ENCODE measurements around the gene MINDY2.
"Not testable (repeated sequence)": the region's sequence is repeated elsewhere in the genome, so short reads cannot be mapped to it uniquely, and the experiment has no call there.

MINDY2 gene

GRCh38 chr15:58805095-58805494, 34.0 kb downstream of the MINDY2 start:
- DNase-seq, result no peak
- no CpG with 5 or more reads among the region's 1 CpG for WGBS (ENCODE audit: insufficient coverage)

GRCh38 chr15:58823267-58823666, 52.2 kb downstream of the MINDY2 start:
- H3K27ac ChIP-seq (ENCODE audit: insufficient read depth in 1 of 2, low read depth in 1 of 2, low read length in 2 of 2, poor library complexity in 1 of 2, severe bottlenecking in 2 of 2); H3K27me3 ChIP-seq (replicated peaks in 2 of 5; ENCODE audit: control insufficient read depth in 4 of 5, insufficient read depth in 5 of 5, low read length in 4 of 5); H3K4me1 ChIP-seq (ENCODE audit: control extremely low read depth in 1 of 4, control insufficient read depth in 4 of 4, insufficient read depth in 4 of 4, low read length in 3 of 4); H3K9me3 ChIP-seq (ENCODE audit: control extremely low read depth in 1 of 5, control insufficient read depth in 4 of 5, insufficient read depth in 2 of 5, low read depth in 1 of 5, low read length in 4 of 5); DNase-seq; CTCF ChIA-PET; H3K36me3 ChIP-seq (ENCODE audit: control insufficient read depth in 4 of 4, insufficient read depth in 4 of 4, low read length in 3 of 4); POLR2A ChIA-PET; H3K4me3 ChIP-seq (ENCODE audit: control insufficient read depth in 1 of 7, extremely low read depth in 1 of 7, insufficient read depth in 4 of 7, low read depth in 2 of 7, low read length in 6 of 7): not testable (repeated sequence)
- 100% methylated on average over 2 of the region's 2 CpGs for WGBS (ENCODE audit: insufficient coverage)

More at GRCh38 chr15:58805095-58805494, 34.0 kb downstream of the MINDY2 start:
- ChIA-PET POLR2A (interaction anchor here (0.6 kb wide), 1 partner anchor 57 kb away, joined by 4 read pairs; no protein-coding TSS in a partner anchor), CTCF (no interaction called here)
- Histone ChIP-seq H3K27ac (ENCODE audit: insufficient read depth in 1 of 2, low read depth in 1 of 2, low read length in 2 of 2, poor library complexity in 1 of 2, severe bottlenecking in 2 of 2) (no peak overlapping the region), H3K36me3 (ENCODE audit: control insufficient read depth in 4 of 4, insufficient read depth in 4 of 4, low read length in 3 of 4) (no peaks in the 10 kb centered on the region), H3K27me3 (replicated peaks in 2 of 5; ENCODE audit: control insufficient read depth in 4 of 5, insufficient read depth in 5 of 5, low read length in 4 of 5) (no peaks in the 10 kb centered on the region), H3K9me3 (ENCODE audit: control extremely low read depth in 1 of 5, control insufficient read depth in 4 of 5, insufficient read depth in 2 of 5, low read depth in 1 of 5, low read length in 4 of 5) (no peaks in the 10 kb centered on the region), H3K4me3 (ENCODE audit: control insufficient read depth in 1 of 7, extremely low read depth in 1 of 7, insufficient read depth in 4 of 7, low read depth in 2 of 7, low read length in 6 of 7) (no peak overlapping the region), H3K4me1 (ENCODE audit: control extremely low read depth in 1 of 4, control insufficient read depth in 4 of 4, insufficient read depth in 4 of 4, low read length in 3 of 4) (no peaks in the 10 kb centered on the region)

GRCh38 chr15:58830556-58830955, 59.5 kb downstream of the MINDY2 start:
- CTCF ChIA-PET, result interaction anchor here (0.6 to 1.4 kb wide), 2 partner anchors 9 to 59 kb away, joined by 3 to 4 read pairs; partner anchors contain the start of gene MINDY2
- 100% methylated on average over 2 of the region's 2 CpGs for WGBS (ENCODE audit: insufficient coverage)

GRCh38 chr15:58833681-58834426, 62.8 kb downstream of the MINDY2 start:
- H3K4me1 ChIP-seq (ENCODE audit: control extremely low read depth in 1 of 4, control insufficient read depth in 4 of 4, insufficient read depth in 4 of 4, low read length in 3 of 4), result peaks cover 0 to 12% (median 7%) of the 10 kb centered on the region in 4 experiments
- H3K27me3 ChIP-seq (replicated peaks in 2 of 5; ENCODE audit: control insufficient read depth in 4 of 5, insufficient read depth in 5 of 5, low read length in 4 of 5); CTCF ChIA-PET; H3K36me3 ChIP-seq (ENCODE audit: control insufficient read depth in 4 of 4, insufficient read depth in 4 of 4, low read length in 3 of 4); H3K9me3 ChIP-seq (ENCODE audit: control extremely low read depth in 1 of 5, control insufficient read depth in 4 of 5, insufficient read depth in 2 of 5, low read depth in 1 of 5, low read length in 4 of 5); H3K4me3 ChIP-seq (ENCODE audit: control insufficient read depth in 1 of 7, extremely low read depth in 1 of 7, insufficient read depth in 4 of 7, low read depth in 2 of 7, low read length in 6 of 7); POLR2A ChIA-PET: not testable (repeated sequence)
- peak overlapping the region in 1 of 2 experiments; percentile 29 for H3K27ac ChIP-seq (ENCODE audit: insufficient read depth in 1 of 2, low read depth in 1 of 2, low read length in 2 of 2, poor library complexity in 1 of 2, severe bottlenecking in 2 of 2)
- 9% methylated on average over 5 of the region's 9 CpGs for WGBS (ENCODE audit: insufficient coverage)
- peak; percentile 16 to 57 (median 21) for DNase-seq

More at GRCh38 chr15:58830556-58830955, 59.5 kb downstream of the MINDY2 start:
- no peak overlapping the region for H3K4me3 ChIP-seq (ENCODE audit: control insufficient read depth in 1 of 7, extremely low read depth in 1 of 7, insufficient read depth in 4 of 7, low read depth in 2 of 7, low read length in 6 of 7)
- H3K36me3 ChIP-seq (ENCODE audit: control insufficient read depth in 4 of 4, insufficient read depth in 4 of 4, low read length in 3 of 4), result peaks cover 0 to 3% (median under 1%) of the 10 kb centered on the region in 4 experiments
- no peaks in the 10 kb centered on the region for H3K27me3 ChIP-seq (replicated peaks in 2 of 5; ENCODE audit: control insufficient read depth in 4 of 5, insufficient read depth in 5 of 5, low read length in 4 of 5)
- H3K4me1 ChIP-seq (ENCODE audit: control extremely low read depth in 1 of 4, control insufficient read depth in 4 of 4, insufficient read depth in 4 of 4, low read length in 3 of 4), result peaks cover 0 to 12% (median 7%) of the 10 kb centered on the region in 4 experiments
- no peak overlapping the region for H3K27ac ChIP-seq (ENCODE audit: insufficient read depth in 1 of 2, low read depth in 1 of 2, low read length in 2 of 2, poor library complexity in 1 of 2, severe bottlenecking in 2 of 2)
- POLR2A ChIA-PET, result no interaction called here
- no peak for DNase-seq
- H3K9me3 ChIP-seq (ENCODE audit: control extremely low read depth in 1 of 5, control insufficient read depth in 4 of 5, insufficient read depth in 2 of 5, low read depth in 1 of 5, low read length in 4 of 5), result no peaks in the 10 kb centered on the region

GRCh38 chr15:58839485-58839884, 68.4 kb downstream of the MINDY2 start:
- no peaks in the 10 kb centered on the region for H3K27me3 ChIP-seq (replicated peaks in 2 of 5; ENCODE audit: control insufficient read depth in 4 of 5, insufficient read depth in 5 of 5, low read length in 4 of 5)
- DNase-seq, result peak; percentile 7 to 35 (median 31)
- peaks cover 0 to 3% (median 0%) of the 10 kb centered on the region in 4 experiments for H3K36me3 ChIP-seq (ENCODE audit: control insufficient read depth in 4 of 4, insufficient read depth in 4 of 4, low read length in 3 of 4)
- no peaks in the 10 kb centered on the region for H3K9me3 ChIP-seq (ENCODE audit: control extremely low read depth in 1 of 5, control insufficient read depth in 4 of 5, insufficient read depth in 2 of 5, low read depth in 1 of 5, low read length in 4 of 5)
- ChIA-PET POLR2A (no interaction called here), CTCF (interaction anchor here (0.7 kb wide), 1 partner anchor 9 kb away, joined by 3 read pairs; no protein-coding TSS in a partner anchor)
- WGBS (ENCODE audit: insufficient coverage), result 100% methylated on average over 1 of the region's 1 CpG
- H3K27ac ChIP-seq (ENCODE audit: insufficient read depth in 1 of 2, low read depth in 1 of 2, low read length in 2 of 2, poor library complexity in 1 of 2, severe bottlenecking in 2 of 2), result no peak overlapping the region
- H3K4me3 ChIP-seq (ENCODE audit: control insufficient read depth in 1 of 7, extremely low read depth in 1 of 7, insufficient read depth in 4 of 7, low read depth in 2 of 7, low read length in 6 of 7), result no peak overlapping the region
- no peaks in the 10 kb centered on the region for H3K4me1 ChIP-seq (ENCODE audit: control extremely low read depth in 1 of 4, control insufficient read depth in 4 of 4, insufficient read depth in 4 of 4, low read length in 3 of 4)

- no peaks in the 10 kb centered on the region for H3K9me3 ChIP-seq (ENCODE audit: control extremely low read depth in 1 of 5, control insufficient read depth in 4 of 5, insufficient read depth in 2 of 5, low read depth in 1 of 5, low read length in 4 of 5)
- H3K27ac ChIP-seq (ENCODE audit: insufficient read depth in 1 of 2, low read depth in 1 of 2, low read length in 2 of 2, poor library complexity in 1 of 2, severe bottlenecking in 2 of 2), result no peak overlapping the region
- no peak for DNase-seq
- H3K4me3 ChIP-seq (ENCODE audit: control insufficient read depth in 1 of 7, extremely low read depth in 1 of 7, insufficient read depth in 4 of 7, low read depth in 2 of 7, low read length in 6 of 7), result no peak overlapping the region
- H3K4me1 ChIP-seq (ENCODE audit: control extremely low read depth in 1 of 4, control insufficient read depth in 4 of 4, insufficient read depth in 4 of 4, low read length in 3 of 4), result no peaks in the 10 kb centered on the region
- peaks cover 0 to 3% (median 0%) of the 10 kb centered on the region in 4 experiments for H3K36me3 ChIP-seq (ENCODE audit: control insufficient read depth in 4 of 4, insufficient read depth in 4 of 4, low read length in 3 of 4)
- 100% methylated on average over 5 of the region's 8 CpGs for WGBS (ENCODE audit: insufficient coverage)
- H3K27me3 ChIP-seq (replicated peaks in 2 of 5; ENCODE audit: control insufficient read depth in 4 of 5, insufficient read depth in 5 of 5, low read length in 4 of 5), result no peaks in the 10 kb centered on the region
- POLR2A ChIA-PET, result no interaction called here
- CTCF ChIA-PET, result interaction anchor here (0.7 kb wide), 1 partner anchor 10 kb away, joined by 3 read pairs; no protein-coding TSS in a partner anchor
Observed at GRCh38 chr15:58840048-58840447, 68.9 kb downstream of the MINDY2 start.

- Histone ChIP-seq H3K27ac (ENCODE audit: insufficient read depth in 1 of 2, low read depth in 1 of 2, low read length in 2 of 2, poor library complexity in 1 of 2, severe bottlenecking in 2 of 2) (no peak overlapping the region), H3K4me3 (ENCODE audit: control insufficient read depth in 1 of 7, extremely low read depth in 1 of 7, insufficient read depth in 4 of 7, low read depth in 2 of 7, low read length in 6 of 7) (no peak overlapping the region), H3K9me3 (ENCODE audit: control extremely low read depth in 1 of 5, control insufficient read depth in 4 of 5, insufficient read depth in 2 of 5, low read depth in 1 of 5, low read length in 4 of 5) (no peaks in the 10 kb centered on the region), H3K36me3 (ENCODE audit: control insufficient read depth in 4 of 4, insufficient read depth in 4 of 4, low read length in 3 of 4) (peaks cover 0 to 10% (median 3%) of the 10 kb centered on the region in 4 experiments), H3K4me1 (ENCODE audit: control extremely low read depth in 1 of 4, control insufficient read depth in 4 of 4, insufficient read depth in 4 of 4, low read length in 3 of 4) (no peaks in the 10 kb centered on the region), H3K27me3 (replicated peaks in 2 of 5; ENCODE audit: control insufficient read depth in 4 of 5, insufficient read depth in 5 of 5, low read length in 4 of 5) (no peaks in the 10 kb centered on the region)
- CTCF ChIA-PET, result interaction anchor here (0.9 kb wide), 1 partner anchor 12 kb away, joined by 3 read pairs; no protein-coding TSS in a partner anchor
- POLR2A ChIA-PET, result no interaction called here
- no peak for DNase-seq
- 95% methylated on average over 4 of the region's 4 CpGs for WGBS (ENCODE audit: insufficient coverage)
Observed at GRCh38 chr15:58842713-58843396, 71.8 kb downstream of the MINDY2 start.

Data from common myeloid progenitor, CD34-positive (primary cell).